Measurements from ENCODE around the gene RBMS2. TPM values are rescaled to one million over a fixed set of nuclear protein-coding genes. Genes with fewer than 3 reads are reported as not detected.

The RBMS2 gene
- total and polyA plus RNA-seq, 7 donors, result 8.4 to 33.0 (median 20.6) TPM

DNA sequence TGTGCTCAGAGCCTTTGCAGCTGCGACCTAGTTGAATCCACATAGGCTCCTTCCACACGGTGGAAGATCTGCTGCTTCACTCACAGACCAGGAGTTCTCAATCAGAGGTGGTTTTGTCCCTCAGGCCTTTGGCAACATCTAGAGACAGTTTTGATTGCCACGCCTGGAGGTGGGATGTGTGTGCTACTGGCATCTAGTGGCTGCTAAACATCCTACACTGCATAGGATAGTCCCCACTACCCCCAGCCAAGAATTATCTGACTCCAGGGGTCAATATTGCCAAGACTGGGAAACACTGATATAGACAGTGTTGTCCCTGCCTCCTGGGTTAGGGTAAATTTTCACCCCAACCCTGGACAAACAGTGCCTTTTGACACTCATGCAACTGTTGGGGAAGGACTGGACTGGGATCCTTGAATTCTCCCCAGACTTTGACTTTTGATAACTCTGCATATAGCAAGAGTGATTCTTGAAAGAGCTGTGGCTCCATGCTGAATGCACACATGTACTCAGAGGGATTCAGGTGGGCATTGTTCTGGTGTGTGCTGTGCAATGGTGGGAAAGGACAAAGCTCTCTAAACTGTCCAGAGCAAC lies 68.7 kb downstream of the RBMS2 start:
- Histone ChIP-seq H3K9me3 (no peaks in the 10 kb centered on the region), H3K4me1 (peaks cover 0 to 18% (median 11%) of the 10 kb centered on the region in 4 donors), H3K27ac (peak overlapping the region in 3 of 4 donors; percentile 34 to 64 (median 41)), H3K4me3 (no peak overlapping the region), H3K36me3 (peaks cover 18 to 53% (median 29%) of the 10 kb centered on the region in 4 donors), H3K27me3 (no peaks in the 10 kb centered on the region)
- no peak for DNase-seq
- intact Hi-C loops (cut with DNase I), result no loop called here
- 60 to 62% methylated on average over 3 of the region's 3 CpGs for WGBS, 2 donors
- TF ChIP-seq POLR2AphosphoS5 (IDR thresholded peaks at IDR 0.05), result no peak
- no peak for TF ChIP-seq CTCF (IDR thresholded peaks at IDR 0.05)
- no peak for TF ChIP-seq POLR2A (IDR thresholded peaks at IDR 0.05)
- TF ChIP-seq EP300 (IDR thresholded peaks at IDR 0.05), result no peak

- no peak for DNase-seq
- Histone ChIP-seq H3K4me3 (no peak overlapping the region), H3K9me3 (no peaks in the 10 kb centered on the region), H3K36me3 (peaks cover 18 to 54% (median 31%) of the 10 kb centered on the region in 4 donors), H3K27me3 (no peaks in the 10 kb centered on the region), H3K4me1 (peaks cover 0 to 18% (median 11%) of the 10 kb centered on the region in 4 donors), H3K27ac (peak overlapping the region; percentile 16 to 64 (median 36))
- whole genome bisulfite sequencing, 2 donors, result 84 to 88% methylated on average over 5 of the region's 5 CpGs
- no peak for TF ChIP-seq EP300 (IDR thresholded peaks at IDR 0.05)
- TF ChIP-seq POLR2A (IDR thresholded peaks at IDR 0.05), result no peak
- TF ChIP-seq CTCF (IDR thresholded peaks at IDR 0.05), result no peak
- no peak for TF ChIP-seq POLR2AphosphoS5 (IDR thresholded peaks at IDR 0.05)
- intact Hi-C loops (cut with DNase I), result no loop called here
Measured at GRCh38 chr12:56591126-56591525, 69.5 kb downstream of the RBMS2 start.

- H3K4me1 ChIP-seq, result peaks cover 0 to 18% (median 11%) of the 10 kb centered on the region in 4 donors
- no peaks in the 10 kb centered on the region for H3K9me3 ChIP-seq
- no peak for DNase-seq
- no peaks in the 10 kb centered on the region for H3K27me3 ChIP-seq
- H3K36me3 ChIP-seq, result peaks cover 18 to 56% (median 27%) of the 10 kb centered on the region in 4 donors
- H3K4me3 ChIP-seq, result no peak overlapping the region
- peak overlapping the region in 2 of 4 donors; percentile 64 to 68 for H3K27ac ChIP-seq
- no peak for TF ChIP-seq EP300 (IDR thresholded peaks at IDR 0.05)
- peak in 2 of 4 donors; percentile 14 to 33 for TF ChIP-seq POLR2AphosphoS5 (IDR thresholded peaks at IDR 0.05)
- no peak for TF ChIP-seq POLR2A (IDR thresholded peaks at IDR 0.05)
- TF ChIP-seq CTCF (IDR thresholded peaks at IDR 0.05), result no peak
- intact Hi-C loops (cut with DNase I), result no loop called here
Measured at GRCh38 chr12:56591961-56592360, 70.3 kb downstream of the RBMS2 start.

DNA sequence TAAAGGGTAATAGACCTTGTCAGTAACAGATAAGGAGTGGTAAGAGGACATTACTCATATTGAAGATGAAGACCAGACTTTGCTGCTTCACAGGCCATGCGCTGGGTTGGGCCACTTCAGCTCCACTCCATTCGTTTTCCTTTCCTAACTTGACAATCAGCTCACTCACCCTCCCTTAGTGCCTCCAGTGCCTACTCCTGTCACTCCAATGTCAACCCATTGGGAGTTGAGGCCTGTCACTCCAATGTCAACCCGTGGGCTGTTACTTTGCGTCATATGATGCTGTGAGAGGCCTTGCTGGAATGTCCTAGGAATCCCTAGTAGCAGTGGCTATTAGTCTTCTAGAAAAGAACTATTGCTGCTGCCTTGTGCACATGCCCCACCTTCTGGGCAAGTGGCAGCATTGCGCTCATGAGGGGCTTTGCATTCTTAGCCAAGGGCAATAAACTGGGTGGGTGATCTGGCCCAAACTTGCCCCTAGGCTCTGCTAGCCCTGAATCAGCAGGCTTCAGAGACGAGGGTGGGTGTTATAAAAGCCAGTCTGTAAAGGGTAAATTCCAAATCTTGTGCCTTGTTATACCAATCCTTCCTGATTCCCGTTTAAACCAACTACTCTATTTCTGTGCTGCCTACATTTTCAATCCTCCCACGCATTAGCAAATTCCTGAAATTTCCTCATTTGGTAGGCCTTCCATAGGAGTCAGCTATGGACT lies 72.4 kb downstream of the RBMS2 start:
- 43 to 48% methylated on average over 8 of the region's 8 CpGs for WGBS, 2 donors
- H3K4me1 ChIP-seq, result peaks cover 0 to 18% (median 11%) of the 10 kb centered on the region in 4 donors
- peak; percentile 75 for DNase-seq
- H3K27me3 ChIP-seq, result no peaks in the 10 kb centered on the region
- H3K9me3 ChIP-seq, result no peaks in the 10 kb centered on the region
- peaks cover 15 to 56% (median 24%) of the 10 kb centered on the region in 4 donors for H3K36me3 ChIP-seq
- intact Hi-C loops (cut with DNase I), result no loop called here
- TF ChIP-seq POLR2A (IDR thresholded peaks at IDR 0.05), result no peak
- peak in 1 of 4 donors; percentile 28 for TF ChIP-seq POLR2AphosphoS5 (IDR thresholded peaks at IDR 0.05)
- no peak for TF ChIP-seq EP300 (IDR thresholded peaks at IDR 0.05)
- TF ChIP-seq CTCF (IDR thresholded peaks at IDR 0.05), result peak; percentile 44 to 83 (median 72)
- peak overlapping the region; percentile 63 to 73 (median 66) for H3K27ac ChIP-seq
- H3K4me3 ChIP-seq, result no peak overlapping the region
